NB4 (cell line): Measurements from ENCODE around the gene A1BG.

Source experiments
- CTCF ChIP-seq: IDR thresholded peaks from one replicate; pipeline ENCODE4 v1.5.1; 2012; ENCODE audit warnings: low read depth, low read length
- MAX ChIP-seq: IDR thresholded peaks from 2 replicates; pipeline ENCODE4 v1.6.1; 2011; ENCODE audit warnings: low read depth, low read length
- POLR2A ChIP-seq: IDR thresholded peaks from 2 replicates; pipeline ENCODE4 v1.6.1; 2011; ENCODE audit warnings: mild to moderate bottlenecking; ENCODE audit not compliant: insufficient read length; ENCODE audit errors: extremely low read depth

GRCh38 chr19:58351990-58352755, 1.1 kb downstream of the A1BG start:
- TF ChIP-seq CTCF = no peak
- no peak for TF ChIP-seq POLR2A
- no peak for TF ChIP-seq MAX
